Suppressor macrophage treated with lipopolysaccharide for 1 hour (primary cell): ENCODE measurements around the gene ERFE.
A peak's percentile ranks its signal among the peaks of the same experiment; 100 is the strongest.

Source experiments
- DNase-seq, 3 donors: peaks; one replicate each; pipeline ENCODE4 v3.0.0-alpha.2; 2020 to 2022

ERFE gene

DNA sequence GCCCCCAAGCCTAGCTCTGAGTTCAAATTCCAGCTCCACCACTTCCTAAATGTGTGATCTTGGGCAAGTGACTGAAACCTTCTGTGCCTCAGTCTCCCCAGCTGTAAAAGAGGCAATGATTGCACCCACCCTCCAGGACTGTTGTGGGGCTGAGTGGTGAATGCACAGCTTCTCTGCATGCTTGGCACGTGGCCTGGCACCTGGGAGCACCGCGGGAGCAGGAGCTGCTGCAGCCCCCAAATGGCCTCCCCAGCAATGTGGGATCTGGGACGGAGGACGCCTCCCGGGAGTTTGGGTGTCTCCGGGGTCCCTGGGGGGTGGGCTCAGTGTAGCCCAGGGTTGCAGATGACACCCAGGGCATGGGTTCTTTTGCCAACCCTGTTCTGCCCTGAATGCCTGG, 18.7 kb upstream of the ERFE start:
- DNase-seq: no peak

DNA sequence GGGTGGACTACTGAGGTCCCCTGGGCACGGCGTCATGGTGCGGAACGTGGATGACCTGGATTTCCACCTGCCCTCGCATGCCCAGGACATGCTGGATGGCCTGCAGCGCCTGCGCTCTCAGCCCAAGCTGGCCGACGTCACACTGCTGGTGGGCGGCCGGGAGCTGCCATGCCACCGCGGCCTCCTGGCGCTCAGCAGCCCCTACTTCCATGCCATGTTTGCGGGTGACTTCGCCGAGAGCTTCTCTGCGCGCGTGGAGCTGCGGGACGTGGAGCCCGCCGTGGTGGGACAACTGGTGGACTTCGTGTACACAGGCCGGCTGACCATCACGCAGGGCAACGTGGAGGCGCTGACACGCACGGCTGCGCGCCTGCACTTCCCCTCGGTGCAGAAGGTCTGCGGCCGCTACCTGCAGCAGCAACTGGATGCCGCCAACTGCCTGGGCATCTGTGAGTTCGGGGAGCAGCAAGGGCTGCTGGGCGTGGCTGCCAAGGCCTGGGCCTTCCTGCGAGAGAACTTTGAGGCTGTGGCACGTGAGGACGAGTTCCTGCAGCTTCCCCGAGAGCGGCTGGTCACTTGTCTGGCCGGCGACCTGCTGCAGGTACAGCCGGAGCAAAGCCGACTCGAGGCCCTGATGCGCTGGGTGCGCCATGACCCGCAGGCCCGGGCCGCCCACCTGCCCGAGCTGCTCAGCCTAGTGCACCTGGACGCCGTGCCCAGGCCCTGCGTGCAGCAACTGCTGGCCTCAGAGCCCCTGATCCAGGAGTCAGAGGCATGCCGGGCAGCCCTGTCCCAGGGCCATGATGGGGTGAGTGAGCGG, 17.8 kb upstream of the ERFE start:
- no peak for DNase-seq

DNA sequence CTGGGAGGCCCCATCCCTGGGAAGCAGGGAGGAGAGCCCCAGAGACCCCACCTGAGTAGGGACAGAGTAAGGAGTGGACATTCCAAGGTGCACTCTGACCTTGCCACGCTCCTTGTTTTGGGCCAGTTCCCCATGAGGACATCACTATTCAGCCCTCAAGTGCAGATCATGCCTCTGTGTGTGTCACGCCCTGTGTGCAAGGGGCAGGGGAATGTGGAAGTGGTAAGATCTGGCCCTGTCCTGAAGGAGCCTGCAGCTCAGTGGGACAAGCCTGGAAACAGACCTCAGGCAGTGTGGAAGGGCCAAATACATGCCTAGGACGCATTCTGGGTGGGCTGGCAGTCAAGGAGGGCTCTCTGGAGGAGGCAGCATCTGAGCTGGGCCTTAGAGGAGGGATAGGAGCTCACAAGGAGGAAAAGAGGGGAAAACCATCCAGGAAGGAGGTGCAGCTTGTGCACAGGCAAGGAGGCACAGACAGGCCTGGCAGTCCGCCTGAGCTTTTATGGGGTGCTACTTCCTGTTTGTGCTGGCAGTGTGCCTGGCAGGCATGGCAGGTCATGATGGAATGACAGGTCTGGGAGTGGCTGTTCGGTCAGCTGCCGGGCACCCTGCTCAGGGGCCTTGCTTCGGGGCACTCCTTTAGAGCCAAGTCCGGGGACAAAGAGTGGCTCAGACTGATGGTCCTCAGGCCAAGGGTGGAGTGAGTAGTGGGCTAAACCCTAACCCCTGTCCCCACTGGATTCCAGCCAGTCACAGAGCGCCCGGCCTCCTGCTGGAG, 17.0 kb upstream of the ERFE start:
- peak; percentile 45 to 61 (median 55) for DNase-seq

DNA sequence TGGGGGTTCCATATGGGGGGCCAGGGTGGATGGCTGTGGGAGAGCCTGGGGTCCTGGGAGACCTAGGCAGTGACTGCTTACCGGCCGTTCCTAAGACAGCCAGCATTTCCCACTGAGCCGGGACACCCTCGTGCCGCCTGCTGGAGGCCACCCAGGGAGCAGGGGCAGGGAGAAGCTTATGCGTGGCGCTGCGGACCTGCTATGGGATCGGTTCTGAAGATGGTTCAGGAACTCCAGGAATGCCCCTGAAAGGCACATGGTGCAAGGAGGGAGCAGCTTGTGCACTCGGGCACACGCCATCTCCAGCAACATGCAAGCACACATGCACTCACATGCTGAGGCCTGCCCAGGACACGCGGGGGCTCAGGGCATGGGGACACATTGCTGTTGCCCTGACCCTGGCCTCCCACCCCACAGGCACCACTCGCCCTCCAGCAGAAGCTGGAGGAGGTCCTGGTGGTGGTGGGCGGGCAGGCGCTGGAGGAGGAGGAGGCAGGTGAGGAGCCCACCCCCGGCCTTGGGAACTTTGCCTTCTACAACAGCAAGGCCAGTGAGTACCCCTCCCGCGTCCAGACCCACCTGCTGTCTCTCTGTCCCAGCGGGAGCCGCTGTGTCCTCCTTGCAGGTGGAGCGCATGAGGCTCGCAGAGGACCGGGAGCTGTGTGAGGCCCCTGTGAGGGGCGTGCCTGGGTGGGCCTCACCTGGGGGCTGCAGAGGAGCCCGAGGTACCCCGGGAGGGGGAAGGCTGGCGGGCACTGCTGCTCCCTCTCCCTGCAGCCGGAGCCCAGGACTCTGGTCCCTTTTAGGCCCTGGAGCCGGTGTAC, 16.2 kb upstream of the ERFE start:
- DNase-seq: no peak

DNA sequence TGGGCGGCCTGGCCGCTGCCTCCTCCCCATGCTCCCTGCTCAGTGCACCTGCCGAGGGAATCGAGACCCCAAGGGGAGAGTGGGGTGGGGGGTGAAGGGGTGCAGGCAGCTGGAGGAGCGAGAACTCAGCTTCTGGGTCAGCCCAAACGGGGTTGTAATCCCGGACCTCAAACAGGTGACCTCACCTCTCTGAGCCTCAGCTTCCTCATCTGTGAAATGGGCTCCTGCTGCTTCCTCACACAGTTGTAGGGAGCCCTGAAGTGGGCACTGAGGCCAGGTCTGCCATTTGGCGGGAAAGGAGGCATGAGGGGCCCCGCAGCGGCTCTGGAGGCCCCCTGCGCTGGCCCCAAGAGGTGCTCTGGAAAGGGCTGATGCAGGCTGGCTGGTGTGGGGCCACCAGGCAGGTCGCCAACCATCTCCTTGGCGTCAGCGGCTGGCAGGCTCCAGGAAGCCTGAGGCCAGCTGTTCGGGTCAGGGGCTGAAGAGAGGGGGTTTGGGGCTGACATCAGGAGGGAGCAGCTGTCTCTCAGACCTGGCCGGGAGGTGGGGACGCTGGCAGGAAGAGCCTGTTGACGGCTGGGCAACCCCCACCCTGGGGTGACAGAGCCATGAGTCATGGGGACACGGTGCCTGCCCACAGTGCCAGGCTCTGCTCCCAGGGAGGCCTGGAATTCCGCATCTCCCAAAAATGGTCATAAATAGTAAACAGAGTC, 15.4 kb upstream of the ERFE start:
- peak; percentile 64 to 68 (median 68) for DNase-seq

DNA sequence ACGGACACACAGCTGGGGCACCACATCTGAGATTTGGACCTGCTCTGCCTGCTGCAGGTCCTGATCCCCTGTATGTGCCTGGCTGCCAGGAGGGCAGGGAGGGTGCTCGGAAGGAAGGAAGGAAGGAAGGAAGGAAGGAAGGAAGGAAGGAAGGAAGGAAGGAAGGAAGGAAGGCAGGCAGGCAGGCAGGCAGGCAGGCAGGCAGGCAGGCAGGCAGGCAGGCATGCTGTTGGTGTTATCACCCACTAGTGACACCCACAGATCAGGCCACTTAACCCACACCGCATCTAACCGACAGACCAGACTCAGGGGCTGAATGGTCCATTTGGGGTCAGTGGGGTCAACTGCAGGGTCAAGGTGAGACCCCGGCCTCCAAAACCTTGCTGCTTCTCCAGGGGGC, 14.5 kb upstream of the ERFE start:
- no peak for DNase-seq

DNA sequence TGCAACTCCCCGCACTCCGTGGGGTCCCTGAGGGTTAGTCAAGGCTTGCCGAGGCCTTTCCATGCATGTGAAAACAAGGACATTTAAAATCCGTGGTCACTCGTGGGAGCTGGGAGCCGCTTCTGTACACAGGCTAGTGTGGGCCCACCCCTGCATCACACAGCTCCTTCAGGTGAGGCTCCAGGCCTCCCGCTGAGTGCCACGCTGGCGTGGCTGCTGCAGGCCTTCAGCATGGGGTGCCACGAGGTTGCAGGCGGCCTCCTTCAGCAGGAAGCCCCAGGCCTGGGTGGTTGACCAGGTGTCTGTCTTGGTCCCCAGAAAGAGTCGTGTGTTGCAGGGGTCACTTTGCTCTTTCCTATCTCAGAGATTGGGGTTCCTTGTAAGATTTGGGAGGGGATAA, 13.7 kb upstream of the ERFE start:
- no peak for DNase-seq

DNA sequence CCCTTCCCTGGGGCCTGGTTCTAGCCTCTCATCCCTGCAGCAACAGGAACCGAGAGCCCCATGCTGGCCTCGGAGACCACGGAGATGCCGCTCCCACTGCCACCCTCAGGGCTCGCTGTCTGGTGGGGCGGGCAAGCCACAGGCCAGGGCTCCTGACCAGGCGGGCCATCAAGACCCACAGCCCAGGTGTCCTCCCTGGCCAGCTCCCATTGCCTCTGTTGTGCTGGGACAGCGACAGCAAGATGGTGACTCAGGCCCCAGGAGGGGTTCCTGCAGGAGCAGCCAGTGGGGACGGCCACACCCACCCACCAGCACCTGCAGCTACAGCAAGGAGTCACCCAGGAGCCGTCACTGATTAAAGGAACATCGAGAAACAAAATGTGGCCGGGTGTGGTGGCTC, 12.9 kb upstream of the ERFE start:
- no peak for DNase-seq

DNA sequence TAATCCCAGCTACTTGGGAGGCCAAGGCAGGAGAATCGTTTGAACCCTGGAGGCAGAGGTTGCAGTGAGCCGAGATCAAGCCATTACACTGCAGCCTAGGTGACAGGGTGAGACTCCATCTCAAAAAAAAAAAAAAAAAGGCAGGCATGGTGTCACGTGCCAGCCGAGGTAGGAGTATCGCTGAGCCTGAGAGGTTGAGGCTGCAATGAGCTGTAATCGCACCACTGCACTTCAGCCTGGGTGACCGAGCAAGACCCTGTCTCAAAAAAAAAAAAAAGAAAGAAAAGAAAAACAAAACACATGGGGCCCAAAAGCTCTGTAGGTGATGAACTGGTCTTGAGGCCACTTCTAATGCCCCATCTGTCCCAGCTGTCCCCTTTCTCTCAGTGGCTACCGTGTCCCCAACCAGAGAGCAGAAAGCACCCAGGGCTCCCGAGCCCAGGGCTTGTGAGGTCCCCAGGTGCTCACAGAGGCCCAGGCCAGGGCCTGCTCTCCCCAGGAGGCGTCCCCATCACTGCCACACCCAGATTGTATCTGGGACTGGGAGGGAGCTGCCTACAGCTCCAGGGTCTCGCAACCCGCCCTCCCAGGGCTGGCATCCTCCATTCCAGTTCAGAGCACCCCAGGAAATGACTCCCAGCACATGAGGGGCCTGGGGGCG, 11.8 kb upstream of the ERFE start:
- DNase-seq: no peak

DNA sequence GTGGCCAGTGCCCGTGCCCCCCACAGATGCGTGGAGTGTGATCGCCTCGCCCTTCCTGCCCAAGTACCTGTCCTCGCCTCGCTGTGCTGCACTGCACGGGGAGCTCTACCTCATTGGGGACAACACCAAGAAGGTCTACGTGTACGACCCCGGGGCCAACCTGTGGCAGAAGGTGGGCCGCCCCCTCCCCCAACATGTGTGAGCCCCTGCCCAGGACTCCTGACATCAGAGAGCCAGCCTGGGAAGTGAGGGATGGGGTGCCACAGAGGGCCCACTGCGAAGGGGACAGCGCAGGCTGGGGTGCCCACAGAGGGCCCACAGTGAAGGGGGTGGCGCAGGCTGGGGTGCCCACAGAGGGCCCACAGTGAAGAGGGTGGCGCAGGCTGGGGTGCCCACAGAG, 9.8 kb upstream of the ERFE start:
- no peak for DNase-seq

DNA sequence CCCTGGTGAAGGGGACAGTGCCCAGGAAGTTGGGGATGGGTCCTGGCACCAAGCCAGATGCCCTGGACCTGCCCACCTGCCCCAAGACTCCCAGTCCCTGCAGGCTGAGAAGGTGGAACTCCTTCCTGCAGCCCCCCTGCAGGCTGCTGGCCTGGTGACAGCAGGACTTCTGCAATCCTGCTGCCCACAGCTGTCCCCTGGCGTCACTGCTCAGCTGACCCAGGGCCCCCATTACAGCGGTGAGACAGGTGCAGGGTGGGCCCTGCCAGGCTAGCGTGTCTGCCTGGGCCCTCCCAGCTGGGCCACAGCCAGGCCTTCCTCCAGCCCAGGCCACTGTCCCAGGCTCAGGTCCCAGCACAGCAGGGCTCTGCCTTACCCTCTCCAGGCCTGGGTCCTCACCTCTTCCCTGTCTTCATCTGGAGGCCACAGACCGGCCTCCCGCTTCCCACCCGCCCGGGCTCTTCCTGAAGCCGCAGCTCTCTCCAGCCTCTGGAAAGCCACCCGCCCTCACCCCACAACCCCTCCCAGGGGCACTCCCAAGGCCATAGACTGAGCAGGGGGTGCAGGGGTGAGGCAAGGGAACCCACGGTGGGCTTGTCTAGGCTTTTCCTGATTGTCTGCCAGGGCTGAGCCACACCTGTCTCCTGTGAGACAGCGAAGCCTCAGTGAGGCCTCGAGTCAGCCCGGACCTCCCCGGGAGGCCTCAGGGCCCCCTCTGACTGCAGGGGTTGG, 8.8 kb upstream of the ERFE start:
- DNase-seq: no peak

DNA sequence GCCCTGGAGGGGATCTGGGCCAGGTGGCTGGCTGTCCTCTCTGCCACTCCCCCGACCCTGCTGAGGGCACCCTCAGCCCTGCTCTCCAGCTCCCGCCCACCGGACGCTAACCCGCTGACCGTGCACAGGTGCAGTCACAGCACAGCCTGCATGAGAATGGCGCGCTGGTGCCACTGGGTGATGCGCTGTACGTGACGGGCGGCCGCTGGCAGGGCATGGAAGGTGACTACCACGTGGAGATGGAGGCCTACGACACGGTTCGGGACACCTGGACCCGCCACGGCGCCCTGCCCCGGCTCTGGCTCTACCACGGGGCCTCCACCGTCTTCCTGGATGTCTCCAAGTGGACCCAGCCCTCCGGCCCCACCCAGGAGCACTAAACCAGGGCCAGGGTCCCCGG, 8.1 kb upstream of the ERFE start:
- no peak for DNase-seq

DNA sequence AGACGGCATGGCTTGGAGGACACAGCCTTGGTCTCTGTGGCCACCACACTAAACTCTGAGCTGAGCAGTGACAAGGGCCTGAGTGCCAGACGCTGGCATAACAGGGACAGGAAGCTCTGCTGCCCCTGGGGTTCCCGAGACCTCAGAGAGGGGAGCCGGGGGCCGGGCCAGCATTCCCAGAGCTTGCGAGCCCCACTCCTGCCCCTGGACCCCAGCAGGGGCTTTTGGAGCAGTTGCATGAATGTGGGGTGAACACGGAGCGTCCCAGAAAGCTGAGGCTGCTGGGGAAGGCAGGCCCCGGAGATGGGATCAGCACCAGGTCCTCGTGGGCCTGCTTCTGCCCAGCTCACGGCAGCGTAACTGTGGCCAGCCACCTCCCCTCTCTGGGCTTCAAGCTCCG, 7.6 kb upstream of the ERFE start:
- DNase-seq: no peak

DNA sequence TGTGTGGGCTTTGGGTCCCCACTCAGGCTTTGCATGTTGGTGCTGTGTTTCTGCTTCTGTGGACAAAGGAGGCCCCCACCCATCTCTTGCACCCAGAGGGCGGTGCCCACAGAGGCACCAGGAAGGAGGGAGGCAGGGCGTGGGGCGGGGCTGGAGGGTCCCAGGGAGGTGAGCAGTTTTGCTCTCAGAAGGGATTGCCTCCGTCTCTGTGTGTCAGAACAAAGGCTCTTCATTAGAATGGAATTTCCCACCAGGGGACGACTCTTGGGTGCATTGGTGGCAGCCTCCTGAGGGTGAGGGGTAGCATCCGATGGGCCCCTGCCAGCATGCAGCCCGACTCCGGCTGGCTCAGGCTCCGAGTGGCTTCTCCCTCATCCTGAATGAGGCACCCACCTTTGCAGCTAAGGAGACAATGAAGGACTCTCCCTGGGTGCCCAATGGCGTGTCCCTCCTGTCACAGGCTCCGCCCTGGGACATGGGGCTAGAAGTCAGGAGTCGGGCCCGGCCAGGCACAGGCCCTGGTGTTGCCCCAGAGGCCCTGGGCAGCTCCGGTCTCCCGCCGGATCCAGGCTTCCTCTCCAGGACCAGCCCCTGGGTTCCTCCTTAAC, 7.0 kb upstream of the ERFE start:
- no peak for DNase-seq

DNA sequence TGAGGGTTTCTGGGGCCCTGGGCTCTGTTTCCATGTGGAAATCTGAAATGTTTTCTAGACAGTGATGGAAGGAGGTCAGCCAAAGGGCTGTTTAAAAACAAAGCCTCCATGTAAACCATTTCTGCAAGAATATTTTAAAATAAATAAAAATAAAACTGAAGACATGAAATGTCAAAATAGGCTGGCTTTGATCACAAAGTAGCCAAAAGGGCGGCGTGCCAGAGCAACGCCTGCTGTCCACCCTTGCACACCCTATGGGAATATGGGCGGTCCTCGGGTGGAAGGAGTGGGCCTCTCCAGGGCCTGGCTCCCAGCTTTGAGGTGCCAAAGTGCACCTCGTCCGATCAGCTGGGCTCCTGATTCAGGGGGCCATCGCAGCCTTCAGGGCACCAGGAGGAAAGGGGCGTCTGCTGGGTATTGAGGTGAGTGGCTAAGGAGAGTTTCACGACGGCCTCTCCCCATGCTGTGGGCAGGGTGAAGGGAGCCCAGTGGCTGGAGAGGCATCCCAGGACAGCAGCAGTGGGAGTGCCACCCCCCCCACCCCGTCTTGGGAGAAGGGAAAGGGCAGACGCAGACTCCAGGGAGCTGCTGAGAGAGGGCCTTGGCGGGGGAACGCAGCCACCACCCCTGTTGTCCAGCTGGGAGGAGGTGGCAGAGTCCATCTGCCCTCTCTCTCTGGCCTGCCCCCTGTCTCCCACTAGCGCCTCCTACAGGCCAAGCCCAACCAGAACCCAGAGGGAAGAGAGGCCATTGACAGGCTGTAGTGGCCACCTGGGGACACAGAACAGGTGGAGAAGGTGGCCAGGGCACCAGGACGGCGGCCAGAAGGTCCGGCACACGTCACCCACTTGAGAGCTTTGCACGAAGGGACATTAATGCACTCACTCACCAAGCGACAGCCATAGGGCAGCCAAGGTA, 5.7 kb upstream of the ERFE start:
- no peak for DNase-seq

DNA sequence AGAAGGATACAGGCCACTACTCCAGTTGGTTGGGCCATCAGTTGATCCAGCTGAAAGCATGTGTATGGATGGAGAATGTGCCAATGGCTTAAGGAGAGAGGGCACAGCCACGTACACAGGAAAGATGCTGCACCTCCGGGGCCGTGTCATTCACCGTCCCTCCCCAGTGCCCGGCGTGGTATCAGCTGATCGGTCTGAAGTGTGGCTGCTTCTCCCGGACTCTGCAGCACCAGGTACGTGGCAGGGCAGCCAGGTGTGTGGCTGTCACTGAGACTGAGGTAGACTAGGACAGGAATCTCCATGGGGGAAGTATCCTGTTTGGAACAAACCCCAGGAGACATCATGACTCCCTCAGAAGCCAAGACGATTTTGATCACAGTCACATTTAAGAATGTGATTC, 4.2 kb upstream of the ERFE start:
- no peak for DNase-seq

DNA sequence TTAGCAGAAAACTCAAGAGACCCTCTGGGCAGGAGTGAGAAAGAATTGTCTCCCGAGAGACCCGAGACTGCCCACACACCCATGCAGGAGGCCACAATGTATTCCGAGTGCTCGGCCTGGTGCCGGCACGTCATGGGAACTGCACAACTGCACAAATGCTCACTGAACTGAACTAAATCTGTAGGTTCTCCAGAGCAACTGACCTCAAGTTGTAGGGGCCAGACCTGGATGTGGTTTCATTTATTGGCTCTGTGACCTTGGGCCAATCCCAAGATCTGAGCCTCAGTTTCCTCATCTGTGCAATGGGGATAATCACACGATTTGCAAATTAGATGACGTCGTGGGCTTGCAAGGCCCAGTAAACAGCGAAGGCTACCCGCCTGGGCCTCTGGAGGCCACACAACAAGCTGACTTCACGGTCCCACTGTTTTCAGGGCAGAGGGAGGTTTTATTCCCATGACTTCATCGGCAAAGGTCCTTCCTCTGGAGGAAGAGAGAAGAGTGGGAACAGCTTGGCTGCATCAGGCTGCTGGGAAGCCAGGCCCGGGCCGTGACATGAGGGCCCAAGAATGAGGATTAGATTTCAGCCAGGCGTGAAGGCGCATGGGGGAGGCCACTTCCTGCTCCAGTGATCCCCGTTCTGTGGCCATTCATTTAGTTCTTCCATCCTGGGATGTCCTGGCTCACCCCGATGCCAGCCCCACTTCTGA, 3.6 kb upstream of the ERFE start:
- no peak for DNase-seq

DNA sequence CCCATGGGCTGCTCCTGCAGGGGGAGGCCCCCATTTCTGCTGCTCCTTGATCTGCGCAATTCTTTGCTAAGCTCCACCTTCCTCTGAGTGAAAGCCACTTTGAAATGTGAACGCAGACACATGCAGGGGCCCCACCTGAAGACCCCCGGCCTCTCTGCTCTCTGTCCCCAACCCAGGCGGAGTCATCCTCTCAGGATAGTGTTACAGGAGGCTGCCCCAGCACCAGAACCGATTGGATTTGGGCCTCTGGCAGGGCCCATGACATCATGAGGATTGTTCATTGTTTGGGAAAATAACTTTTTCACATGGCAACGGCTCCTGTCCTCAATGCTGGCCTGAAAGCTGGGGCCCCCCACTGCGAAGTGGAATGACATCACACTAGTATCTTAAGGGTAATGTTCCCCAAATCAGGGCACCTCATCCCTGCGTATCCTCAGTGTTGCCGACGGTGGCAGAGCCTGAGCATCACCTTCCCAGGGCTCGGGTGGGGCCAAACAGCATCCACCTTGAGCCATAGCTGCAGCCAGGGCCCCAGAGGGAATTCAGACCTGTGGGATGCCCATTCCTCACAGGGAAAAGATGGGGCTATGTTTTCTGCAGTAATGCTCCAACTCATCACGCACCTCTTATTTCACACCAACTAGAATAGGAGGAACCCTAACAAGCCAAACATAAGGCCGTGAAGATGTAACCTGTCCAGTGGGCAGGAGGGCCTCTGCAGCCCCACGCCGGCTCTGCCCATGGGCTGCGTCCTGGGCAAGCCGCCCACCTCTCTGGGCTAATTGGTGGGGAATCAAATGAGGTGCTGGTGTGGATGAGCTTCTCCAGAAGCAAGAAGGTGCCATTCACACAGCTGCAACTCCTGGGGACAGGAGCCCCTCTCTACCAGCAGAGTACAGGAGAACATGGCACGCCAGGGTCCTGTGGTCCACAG, 2.7 kb upstream of the ERFE start:
- no peak for DNase-seq
